MCF 10A (cell line): ENCODE measurements around the gene PAPPA2. TPM values are rescaled to one million over a fixed set of nuclear protein-coding genes. Genes with fewer than 3 reads are reported as not detected.

ENCODE experiments used
- BruUV-seq: library from RNA; stranded (reverse); fragments of 400-500 nt; replicated peaks from 2 replicates; lab custom pipeline; 2021; lab: Mats Ljungman, UMichigan
- CTCF ChIA-PET: fragments of 300-600 bp; sonication (Branson Sonifier 250); formaldehyde crosslinking; extraction: SDS; loops from one replicate; lab custom pipeline; 2021; ENCODE audit warnings: antibody characterized with exemption, inconsistent platforms; lab: Yijun Ruan, JAX
- POLR2A ChIA-PET: fragments of 300-600, 350-650 bp; sonication (Branson Sonifier 250); formaldehyde crosslinking; extraction: SDS; loops from one replicate; lab custom pipeline; 2020; ENCODE audit warnings: antibody characterized with exemption, inconsistent platforms; lab: Yijun Ruan, JAX
- DNase-seq: peaks from one replicate; pipeline ENCODE4 v3.0.0-alpha.2; 2018; ENCODE audit not compliant: unreplicated experiment
- H3K27ac Mint-ChIP-seq: one replicate; pipeline ENCODE4 v1.8.0; 2022; ENCODE audit warnings: mild to moderate bottlenecking, low read depth, mixed read lengths; ENCODE audit not compliant: unreplicated experiment
- H3K27me3 Mint-ChIP-seq: one replicate; pipeline ENCODE4 v1.8.0; 2022; ENCODE audit warnings: mixed read lengths; ENCODE audit not compliant: insufficient read depth, unreplicated experiment
- H3K36me3 Mint-ChIP-seq: one replicate; pipeline ENCODE4 v1.8.0; 2022; ENCODE audit warnings: mild to moderate bottlenecking, moderate library complexity, mixed read lengths; ENCODE audit not compliant: insufficient read depth, unreplicated experiment
- H3K4me1 Mint-ChIP-seq: one replicate; pipeline ENCODE4 v1.8.0; 2022; ENCODE audit warnings: mixed read lengths; ENCODE audit not compliant: insufficient read depth, unreplicated experiment
- H3K4me3 Mint-ChIP-seq: one replicate; pipeline ENCODE4 v1.8.0; 2022; ENCODE audit warnings: mild to moderate bottlenecking, moderate library complexity, mixed read lengths; ENCODE audit not compliant: unreplicated experiment
- H3K9me3 Mint-ChIP-seq: one replicate; pipeline ENCODE4 v1.8.0; 2022; ENCODE audit warnings: mixed read lengths; ENCODE audit not compliant: unreplicated experiment
- CTCF ChIP-seq: fragments of 200-600 bp; IDR thresholded peaks from one replicate; pipeline ENCODE4 v1.8.0; 2022; ENCODE audit warnings: antibody characterized with exemption, mild to moderate bottlenecking; ENCODE audit not compliant: unreplicated experiment
- intact Hi-C: fragments of 100-400 bp; cut with micrococcal nuclease; formaldehyde crosslinking; loops from 2 replicates; pipeline ENCODE4 v1.14.1; 2022
- total RNA-seq: library from RNA; stranded (reverse); gene quantifications from 2 replicates; pipeline ENCODE4 v1.2.3, GENCODE V29; 2022

PAPPA2 gene
- total RNA-seq, 1 experiment from 2014 or later: 11.5 TPM

GRCh38 chr1:176733661-176734060, 270.7 kb downstream of the PAPPA2 start:
- POLR2A ChIA-PET: no interaction called here
- no peak for DNase-seq
- CTCF ChIA-PET: interaction anchor here (0.7 to 1.5 kb wide), 3 partner anchors 39 to 1579 kb away, joined by 3 to 6 read pairs (median 3); no protein-coding TSS in a partner anchor
- intact Hi-C loops: no loop called here
- no peaks in the 10 kb centered on the region for H3K4me1 Mint-ChIP-seq
- TF ChIP-seq CTCF: no peak
- H3K4me3 Mint-ChIP-seq: no peak overlapping the region
- H3K36me3 Mint-ChIP-seq: no peaks in the 10 kb centered on the region
- H3K9me3 Mint-ChIP-seq: no peaks in the 10 kb centered on the region
- BruUV-seq: no TSS peak
- no peaks in the 10 kb centered on the region for H3K27me3 Mint-ChIP-seq
- no peak overlapping the region for H3K27ac Mint-ChIP-seq

GRCh38 chr1:176735201-176735600, 272.2 kb downstream of the PAPPA2 start:
- BruUV-seq: no TSS peak
- Mint-ChIP-seq H3K27ac (no peak overlapping the region), H3K27me3 (no peaks in the 10 kb centered on the region), H3K4me3 (no peak overlapping the region), H3K4me1 (no peaks in the 10 kb centered on the region), H3K9me3 (no peaks in the 10 kb centered on the region), H3K36me3 (no peaks in the 10 kb centered on the region)
- ChIA-PET POLR2A (interaction anchor here (1.5 kb wide), 1 partner anchor 14 kb away, joined by 3 read pairs; no protein-coding TSS in a partner anchor), CTCF (interaction anchor here (0.6 to 1.2 kb wide), 5 partner anchors 21 to 1212 kb away, joined by 3 read pairs; no protein-coding TSS in a partner anchor)
- intact Hi-C loops: no loop called here
- TF ChIP-seq CTCF: no peak
- DNase-seq: no peak

GRCh38 chr1:176736015-176736414, 273.0 kb downstream of the PAPPA2 start:
- no TSS peak for BruUV-seq
- ChIA-PET POLR2A (interaction anchor here (1.5 kb wide), 1 partner anchor 15 kb away, joined by 3 read pairs; no protein-coding TSS in a partner anchor), CTCF (interaction anchor here (0.6 to 1.2 kb wide), 6 partner anchors 20 to 1446 kb away, joined by 3 to 4 read pairs (median 3); no protein-coding TSS in a partner anchor)
- DNase-seq: no peak
- intact Hi-C loops: no loop called here
- no peak overlapping the region for H3K27ac Mint-ChIP-seq
- no peak for TF ChIP-seq CTCF
- H3K9me3 Mint-ChIP-seq: no peaks in the 10 kb centered on the region
- H3K36me3 Mint-ChIP-seq: no peaks in the 10 kb centered on the region
- H3K4me3 Mint-ChIP-seq: no peak overlapping the region
- no peaks in the 10 kb centered on the region for H3K27me3 Mint-ChIP-seq
- no peaks in the 10 kb centered on the region for H3K4me1 Mint-ChIP-seq

- no TSS peak for BruUV-seq
- Mint-ChIP-seq H3K4me1 (no peaks in the 10 kb centered on the region), H3K27me3 (no peaks in the 10 kb centered on the region), H3K36me3 (no peaks in the 10 kb centered on the region), H3K27ac (no peak overlapping the region), H3K9me3 (no peaks in the 10 kb centered on the region), H3K4me3 (no peak overlapping the region)
- ChIA-PET CTCF (interaction anchor here (1.0 kb wide), 1 partner anchor 51 kb away, joined by 3 read pairs; no protein-coding TSS in a partner anchor), POLR2A (no interaction called here)
- DNase-seq: no peak
- intact Hi-C loops: no loop called here
- TF ChIP-seq CTCF: no peak
These were observed 278.2 kb downstream of the PAPPA2 start for GRCh38 chr1:176741181-176741580.
